Vagina (tissue), 2 donors: Measurements from ENCODE around the gene PPIF.

Experiments
- POLR2A ChIP-seq, 2 donors: fragments of 450-650 bp; IDR thresholded peaks; one replicate each; pipeline ENCODE4 v1.6.1; 2017; ENCODE audit warnings: antibody characterized with exemption in 2 of 2, mild to moderate bottlenecking in 2 of 2, moderate library complexity in 2 of 2
- POLR2AphosphoS5 ChIP-seq, 2 donors: sonication (generic); formaldehyde crosslinking; IDR thresholded peaks; one replicate each; pipeline ENCODE4 v1.9.0; 2017; ENCODE audit warnings: antibody characterized with exemption in 2 of 2, mild to moderate bottlenecking in 2 of 2, low read depth in 1 of 2; ENCODE audit not compliant: insufficient read depth in 1 of 2
- TF ChIP-seq, protein P1 (sequence below), 3 experiments: fragments of 450-650 bp in 2 of 3; fragments of 200-600 bp in 1 of 3; sonication (generic) in 1 of 3; IDR thresholded peaks; one replicate each; pipeline ENCODE4 v1.5.1; 2017 to 2019; ENCODE audit warnings: antibody characterized with exemption in 3 of 3, mild to moderate bottlenecking in 2 of 3, moderate library complexity in 2 of 3

DNA sequence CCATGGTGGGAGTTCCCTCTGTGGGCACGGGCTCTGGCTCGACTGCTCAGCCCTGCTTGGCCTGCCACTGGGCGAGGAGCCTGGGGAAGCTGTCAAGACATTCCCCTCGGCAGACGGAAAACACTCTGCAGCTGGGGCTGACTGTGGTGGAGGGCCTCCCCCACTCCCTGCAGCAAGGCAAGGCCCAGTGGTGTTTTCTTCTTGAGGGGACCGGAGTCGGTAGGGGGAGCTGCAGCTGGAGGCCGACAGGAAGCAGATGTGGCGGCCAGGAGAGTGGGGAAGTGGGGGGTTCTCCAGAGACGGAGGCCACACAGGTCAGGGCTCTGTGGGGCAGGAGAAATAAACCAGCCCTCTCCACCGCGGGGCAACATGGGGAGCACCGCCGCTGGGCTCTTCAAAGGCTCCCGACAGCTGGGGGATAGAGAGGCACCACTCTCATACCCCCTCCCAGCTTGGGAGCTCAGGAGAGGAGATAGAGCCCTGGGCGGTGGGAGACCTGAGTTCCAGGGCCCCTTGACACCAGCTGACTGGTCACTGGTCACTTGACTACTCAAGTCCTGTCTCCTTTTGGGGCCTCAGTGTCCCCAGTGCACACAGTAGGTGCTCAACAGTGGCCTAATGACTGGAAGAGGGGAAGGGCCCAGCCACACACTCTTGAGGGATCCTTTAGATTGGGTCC, 43.4 kb downstream of the PPIF start:
- TF ChIP-seq, protein P1, sequence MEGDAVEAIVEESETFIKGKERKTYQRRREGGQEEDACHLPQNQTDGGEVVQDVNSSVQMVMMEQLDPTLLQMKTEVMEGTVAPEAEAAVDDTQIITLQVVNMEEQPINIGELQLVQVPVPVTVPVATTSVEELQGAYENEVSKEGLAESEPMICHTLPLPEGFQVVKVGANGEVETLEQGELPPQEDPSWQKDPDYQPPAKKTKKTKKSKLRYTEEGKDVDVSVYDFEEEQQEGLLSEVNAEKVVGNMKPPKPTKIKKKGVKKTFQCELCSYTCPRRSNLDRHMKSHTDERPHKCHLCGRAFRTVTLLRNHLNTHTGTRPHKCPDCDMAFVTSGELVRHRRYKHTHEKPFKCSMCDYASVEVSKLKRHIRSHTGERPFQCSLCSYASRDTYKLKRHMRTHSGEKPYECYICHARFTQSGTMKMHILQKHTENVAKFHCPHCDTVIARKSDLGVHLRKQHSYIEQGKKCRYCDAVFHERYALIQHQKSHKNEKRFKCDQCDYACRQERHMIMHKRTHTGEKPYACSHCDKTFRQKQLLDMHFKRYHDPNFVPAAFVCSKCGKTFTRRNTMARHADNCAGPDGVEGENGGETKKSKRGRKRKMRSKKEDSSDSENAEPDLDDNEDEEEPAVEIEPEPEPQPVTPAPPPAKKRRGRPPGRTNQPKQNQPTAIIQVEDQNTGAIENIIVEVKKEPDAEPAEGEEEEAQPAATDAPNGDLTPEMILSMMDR (IDR thresholded peaks at IDR 0.05): no peak
- TF ChIP-seq POLR2A (IDR thresholded peaks at IDR 0.05) (no peak), POLR2AphosphoS5 (IDR thresholded peaks at IDR 0.05; ENCODE audit: insufficient read depth in 1 of 2, low read depth in 1 of 2) (peak in 1 of 2 donors; percentile 31)
